Breast epithelium (tissue), 4 donors: Measurements from ENCODE around the gene CADM2. TPM values are rescaled to one million over a fixed set of nuclear protein-coding genes. Genes with fewer than 3 reads are reported as not detected.

Experiments used
- DNase-seq, 2 donors: peaks; one replicate each; pipeline ENCODE4 v3.0.0-alpha.2; 2019; ENCODE audit warnings: low spot score in 2 of 2
- H3K27ac ChIP-seq, 2 donors: fragments of 200-600 bp; sonication (generic) in 1 of 2; one replicate each; pipeline ENCODE4 v1.5.1; 2016 to 2019; ENCODE audit warnings: mild to moderate bottlenecking in 1 of 2
- H3K27me3 ChIP-seq, 2 donors: fragments of 200-600 bp; sonication (generic) in 1 of 2; one replicate each; pipeline versions ENCODE4 v1.5.1 to v1.6.0; 2017 to 2019; ENCODE audit warnings: control low read depth in 1 of 2, mild to moderate bottlenecking in 1 of 2
- H3K36me3 ChIP-seq: fragments of 200-600 bp; one replicate; pipeline ENCODE4 v1.5.1; 2019
- H3K4me1 ChIP-seq, 2 donors: fragments of 200-600 bp; sonication (generic); one replicate each; pipeline ENCODE4 v1.5.1; 2016 to 2019; ENCODE audit warnings: control low read depth in 1 of 2
- H3K4me3 ChIP-seq, 3 donors: fragments of 200-600 bp; sonication (generic); 1 replicate in 2 of 3; 2 replicates in 1 of 3; pipeline ENCODE4 v1.5.1; 2016 to 2019; ENCODE audit warnings: mild to moderate bottlenecking in 3 of 3, moderate library complexity in 2 of 3
- H3K9me3 ChIP-seq, 2 donors: fragments of 200-600 bp; sonication (generic) in 1 of 2; one replicate each; pipeline ENCODE4 v1.5.1; 2016 to 2019; ENCODE audit warnings: control low read depth in 1 of 2
- POLR2A ChIP-seq: fragments of 450-650 bp; IDR thresholded peaks from one replicate; pipeline ENCODE4 v1.6.1; 2016; ENCODE audit warnings: antibody characterized with exemption, mild to moderate bottlenecking, moderate library complexity
- POLR2AphosphoS5 ChIP-seq, 3 donors: sonication (generic); formaldehyde crosslinking; IDR thresholded peaks; one replicate each; pipeline ENCODE4 v1.6.1; 2017; ENCODE audit warnings: antibody characterized with exemption in 3 of 3
- intact Hi-C: fragments of 100-400 bp; cut with DNase I; formaldehyde crosslinking; loops from one replicate; pipeline ENCODE4 v1.15.1; 2023; ENCODE audit warnings: low total_unique reads
- total RNA-seq, 3 donors: library from RNA; depleted of rRNA; stranded (reverse); fragments of >200 nt; gene quantifications; one replicate each; pipeline ENCODE4 v1.1.0, GENCODE V29; 2016
- TF ChIP-seq, protein P1 (sequence below), 3 donors: fragments of 450-650 bp; IDR thresholded peaks; one replicate each; pipeline ENCODE4 v1.5.1; 2016 to 2017; ENCODE audit warnings: antibody characterized with exemption in 3 of 3, mild to moderate bottlenecking in 3 of 3, moderate library complexity in 3 of 3

CADM2 gene
- total RNA-seq, 3 donors from 2014 or later, result 2.3 to 7.4 (median 6.9) TPM

DNA sequence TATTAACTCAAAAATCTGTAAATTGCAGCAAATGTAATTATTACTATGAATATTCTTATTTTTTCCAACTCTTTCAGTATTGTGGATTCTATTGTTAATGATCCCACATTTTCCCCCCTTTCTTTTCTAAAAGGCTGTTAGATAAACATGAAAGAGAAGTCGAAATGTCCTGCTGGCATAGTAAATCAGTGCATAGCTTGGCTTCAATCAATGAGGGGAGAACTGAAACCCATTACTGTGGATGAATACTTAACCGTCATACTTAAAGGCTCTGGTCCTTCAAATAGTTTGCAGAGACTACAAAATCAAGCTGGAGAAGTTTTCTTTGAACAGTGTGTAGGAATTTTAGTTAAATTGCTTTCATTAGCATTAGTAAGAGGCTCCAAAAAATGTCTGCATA is 667.9 kb downstream of the CADM2 start:
- Histone ChIP-seq H3K27ac (no peak overlapping the region), H3K27me3 (no peaks in the 10 kb centered on the region), H3K4me3 (no peak overlapping the region), H3K9me3 (no peaks in the 10 kb centered on the region), H3K36me3 (no peaks in the 10 kb centered on the region), H3K4me1 (no peaks in the 10 kb centered on the region)
- DNase-seq, result no peak
- TF ChIP-seq POLR2A, result no peak
- TF ChIP-seq POLR2AphosphoS5 (IDR thresholded peaks at IDR 0.05), result no peak
- TF ChIP-seq, protein P1, sequence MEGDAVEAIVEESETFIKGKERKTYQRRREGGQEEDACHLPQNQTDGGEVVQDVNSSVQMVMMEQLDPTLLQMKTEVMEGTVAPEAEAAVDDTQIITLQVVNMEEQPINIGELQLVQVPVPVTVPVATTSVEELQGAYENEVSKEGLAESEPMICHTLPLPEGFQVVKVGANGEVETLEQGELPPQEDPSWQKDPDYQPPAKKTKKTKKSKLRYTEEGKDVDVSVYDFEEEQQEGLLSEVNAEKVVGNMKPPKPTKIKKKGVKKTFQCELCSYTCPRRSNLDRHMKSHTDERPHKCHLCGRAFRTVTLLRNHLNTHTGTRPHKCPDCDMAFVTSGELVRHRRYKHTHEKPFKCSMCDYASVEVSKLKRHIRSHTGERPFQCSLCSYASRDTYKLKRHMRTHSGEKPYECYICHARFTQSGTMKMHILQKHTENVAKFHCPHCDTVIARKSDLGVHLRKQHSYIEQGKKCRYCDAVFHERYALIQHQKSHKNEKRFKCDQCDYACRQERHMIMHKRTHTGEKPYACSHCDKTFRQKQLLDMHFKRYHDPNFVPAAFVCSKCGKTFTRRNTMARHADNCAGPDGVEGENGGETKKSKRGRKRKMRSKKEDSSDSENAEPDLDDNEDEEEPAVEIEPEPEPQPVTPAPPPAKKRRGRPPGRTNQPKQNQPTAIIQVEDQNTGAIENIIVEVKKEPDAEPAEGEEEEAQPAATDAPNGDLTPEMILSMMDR (IDR thresholded peaks at IDR 0.05), result no peak
- intact Hi-C loops, result no loop called here

DNA sequence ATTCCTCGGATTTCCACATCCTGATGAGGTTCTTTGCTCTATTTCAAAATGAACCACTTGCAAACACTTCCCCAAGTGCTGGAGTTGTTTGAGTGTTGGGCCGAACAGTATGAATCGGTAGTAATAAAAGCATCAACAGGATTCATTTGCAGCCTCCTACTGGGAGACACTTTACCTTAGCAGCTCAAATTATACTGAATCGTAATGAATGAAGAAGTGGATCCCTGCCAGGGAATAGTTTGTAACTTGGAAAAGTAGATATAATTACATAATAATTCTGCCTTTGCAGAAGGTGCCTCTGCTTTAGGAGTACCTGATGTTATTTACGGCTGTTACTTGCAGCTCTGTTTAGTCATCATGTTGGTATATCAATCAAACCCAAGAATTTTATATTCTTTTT is 669.1 kb downstream of the CADM2 start:
- Histone ChIP-seq H3K36me3 (no peaks in the 10 kb centered on the region), H3K27me3 (no peaks in the 10 kb centered on the region), H3K27ac (no peak overlapping the region), H3K4me1 (no peaks in the 10 kb centered on the region), H3K9me3 (no peaks in the 10 kb centered on the region), H3K4me3 (no peak overlapping the region)
- DNase-seq, result no peak
- intact Hi-C loops, result no loop called here
- TF ChIP-seq, protein P1 (IDR thresholded peaks at IDR 0.05), result no peak
- TF ChIP-seq POLR2A (no peak), POLR2AphosphoS5 (IDR thresholded peaks at IDR 0.05) (no peak)

DNA sequence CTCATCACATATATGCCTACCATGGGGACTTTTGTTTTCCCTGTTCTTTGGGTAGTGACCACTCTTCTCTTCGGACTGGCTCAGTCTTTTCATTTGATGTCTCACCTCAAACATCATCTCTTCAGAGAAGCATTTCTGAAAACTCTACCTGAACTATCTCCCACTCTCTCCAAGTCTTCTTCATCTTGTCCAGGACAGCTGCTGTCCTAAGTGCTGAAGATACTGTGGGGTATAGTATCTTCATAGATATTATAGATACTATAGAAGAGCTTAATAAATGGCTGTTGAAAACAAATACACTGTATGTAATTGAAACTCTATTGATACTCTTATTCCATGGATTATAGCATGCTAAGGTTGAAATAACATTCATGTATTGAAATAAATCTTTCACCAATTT is 672.3 kb downstream of the CADM2 start:
- no peak overlapping the region for H3K4me3 ChIP-seq
- DNase-seq, result no peak
- H3K27ac ChIP-seq, result no peak overlapping the region
- no peaks in the 10 kb centered on the region for H3K9me3 ChIP-seq
- H3K4me1 ChIP-seq, result no peaks in the 10 kb centered on the region
- no peaks in the 10 kb centered on the region for H3K27me3 ChIP-seq
- intact Hi-C loops, result no loop called here
- no peak for TF ChIP-seq POLR2A
- TF ChIP-seq POLR2AphosphoS5 (IDR thresholded peaks at IDR 0.05), result no peak
- TF ChIP-seq, protein P1 (IDR thresholded peaks at IDR 0.05), result no peak
- H3K36me3 ChIP-seq, result no peaks in the 10 kb centered on the region

DNA sequence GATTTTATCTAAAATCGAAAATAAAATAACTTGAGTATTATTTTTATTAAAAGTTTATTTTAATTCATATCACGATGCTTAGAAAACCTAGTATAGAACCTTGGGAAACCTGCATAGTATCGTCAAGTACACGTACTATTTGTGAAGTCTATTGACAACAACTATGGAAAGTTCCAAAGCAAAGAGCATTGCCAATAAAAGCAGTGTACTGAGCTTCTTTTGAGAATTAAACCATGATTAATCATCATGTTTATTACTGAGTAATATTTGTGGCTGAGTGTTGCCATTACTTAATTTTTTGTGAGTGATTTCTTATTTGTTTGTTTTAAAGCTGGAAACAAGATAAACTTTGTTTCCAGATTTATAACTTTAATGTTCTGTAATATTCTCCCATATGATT is 674.1 kb downstream of the CADM2 start:
- DNase-seq, result no peak
- H3K27ac ChIP-seq, result no peak overlapping the region
- intact Hi-C loops, result no loop called here
- TF ChIP-seq POLR2A (no peak), POLR2AphosphoS5 (IDR thresholded peaks at IDR 0.05) (no peak)
- TF ChIP-seq, protein P1 (IDR thresholded peaks at IDR 0.05), result no peak
- H3K9me3 ChIP-seq, result no peaks in the 10 kb centered on the region
- no peaks in the 10 kb centered on the region for H3K27me3 ChIP-seq
- H3K36me3 ChIP-seq, result no peaks in the 10 kb centered on the region
- H3K4me1 ChIP-seq, result no peaks in the 10 kb centered on the region
- no peak overlapping the region for H3K4me3 ChIP-seq

DNA sequence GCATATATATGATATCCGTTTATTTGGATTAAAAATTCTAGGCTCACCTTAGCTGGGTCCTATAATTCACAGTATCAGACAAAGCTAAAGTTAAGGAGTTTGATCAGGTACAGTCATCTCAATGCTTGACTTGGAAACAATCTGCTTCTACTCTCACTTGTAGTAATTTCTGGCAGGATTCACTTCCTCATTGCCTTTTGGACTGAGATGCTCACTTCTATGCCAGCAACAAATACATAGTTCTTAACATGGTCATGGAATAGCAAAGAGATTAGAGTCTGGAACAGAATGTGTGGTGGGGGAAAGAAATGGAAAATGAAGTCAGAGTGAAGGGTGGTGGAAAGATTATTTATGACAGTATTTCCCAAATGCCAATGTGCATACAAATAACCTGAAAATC is 693.6 kb downstream of the CADM2 start:
- H3K4me1 ChIP-seq, result no peaks in the 10 kb centered on the region
- no peak overlapping the region for H3K4me3 ChIP-seq
- H3K9me3 ChIP-seq, result no peaks in the 10 kb centered on the region
- no peak for TF ChIP-seq POLR2AphosphoS5 (IDR thresholded peaks at IDR 0.05)
- TF ChIP-seq, protein P1 (IDR thresholded peaks at IDR 0.05), result no peak
- TF ChIP-seq POLR2A, result no peak
- no peaks in the 10 kb centered on the region for H3K36me3 ChIP-seq
- no peak for DNase-seq
- intact Hi-C loops, result no loop called here
- H3K27me3 ChIP-seq, result no peaks in the 10 kb centered on the region
- no peak overlapping the region for H3K27ac ChIP-seq
